Measurements from ENCODE around the gene SMARCD3. TPM values are rescaled to one million over a fixed set of nuclear protein-coding genes. Genes with fewer than 3 reads are reported as not detected.

SMARCD3 gene
- total and polyA plus RNA-seq, 2 of the 13 experiments (the other 11 are each of a cell fraction or from before 2014, with no cell fraction given) = 0.20 to 0.62 TPM

DNA sequence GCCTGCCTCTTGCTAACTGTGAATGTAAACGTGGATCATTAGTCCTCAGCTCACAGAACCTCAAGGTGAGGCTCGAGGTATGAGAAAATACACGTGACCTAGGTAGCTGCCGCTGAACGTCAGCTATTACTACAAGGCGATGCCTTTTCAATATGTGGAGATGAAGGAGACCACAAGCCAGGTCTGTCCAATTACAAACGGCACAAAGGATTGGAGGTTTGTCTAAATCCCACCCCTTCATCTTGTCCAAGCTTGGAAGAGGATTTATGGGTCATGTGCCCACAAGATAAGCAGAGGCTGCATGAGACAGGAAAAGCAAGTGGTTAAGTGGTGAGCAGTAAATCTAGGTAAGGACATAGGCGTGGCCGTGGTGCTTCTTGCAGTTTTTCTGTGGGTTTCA lies 41.6 kb downstream of the SMARCD3 start:
- FAIRE-seq = no peak

More for the DNA sequence above, 41.6 kb downstream of the SMARCD3 start:
- 13% methylated on average over 9 of the region's 9 CpGs for WGBS (ENCODE audit: low lambda C conversion rate)
- intact Hi-C loops (cut with micrococcal nuclease; ENCODE audit: unreplicated experiment) = no loop called here
- Histone ChIP-seq H3K4me2 (ENCODE audit: low read depth, low read length) (no peak overlapping the region), H4K20me1 (ENCODE audit: insufficient read depth, low read length) (0 out of 2 replicates have a peak, but pooled peaks cover 3% of the 10 kb centered on the region), H3K79me2 (ENCODE audit: insufficient read depth, low read length) (no peaks in the 10 kb centered on the region), H2AFZ (ENCODE audit: low read length) (no peak overlapping the region), H3K27me3 (ENCODE audit: control insufficient read depth in 1 of 2, insufficient read depth in 2 of 2, low read length in 2 of 2) (peaks cover 4 to 62% of the 10 kb centered on the region in 2 experiments), H3K4me3 (replicated peaks in 1 of 3; ENCODE audit: insufficient read depth in 1 of 3, low read depth in 2 of 3, low read length in 3 of 3) (no peak overlapping the region), H3K9ac (ENCODE audit: insufficient read depth, low read depth, low read length) (no peak overlapping the region), H3K4me1 (ENCODE audit: insufficient read depth, low read length) (no peaks in the 10 kb centered on the region), H3K36me3 (replicated peaks in 1 of 2; ENCODE audit: control insufficient read depth in 1 of 2, insufficient read depth in 2 of 2, low read length in 2 of 2) (no peaks in the 10 kb centered on the region), H3K9me3 (ENCODE audit: low read length) (no peaks in the 10 kb centered on the region), H3K27ac (ENCODE audit: extremely low read length, insufficient read depth, low read length) (no peak overlapping the region)
- no peak for TF ChIP-seq ZNF235 (CRISPR knock-in tag; IDR thresholded peaks at IDR 0.05; ENCODE audit: borderline replicate concordance)
- no peak for TF ChIP-seq ISX (CRISPR knock-in tag; conservative IDR thresholded peaks at IDR 0.05)
- no peak for TF ChIP-seq YEATS2 (CRISPR knock-in tag; IDR thresholded peaks at IDR 0.05; ENCODE audit: borderline replicate concordance)
- no peak for TF ChIP-seq HDAC2 (CRISPR knock-in tag; IDR thresholded peaks at IDR 0.05)
- no peak for TF ChIP-seq CCDC6 (CRISPR knock-in tag; IDR thresholded peaks at IDR 0.05)
- no peak for TF ChIP-seq NCOA5 (CRISPR knock-in tag; IDR thresholded peaks at IDR 0.05)
- TF ChIP-seq, protein P1, sequence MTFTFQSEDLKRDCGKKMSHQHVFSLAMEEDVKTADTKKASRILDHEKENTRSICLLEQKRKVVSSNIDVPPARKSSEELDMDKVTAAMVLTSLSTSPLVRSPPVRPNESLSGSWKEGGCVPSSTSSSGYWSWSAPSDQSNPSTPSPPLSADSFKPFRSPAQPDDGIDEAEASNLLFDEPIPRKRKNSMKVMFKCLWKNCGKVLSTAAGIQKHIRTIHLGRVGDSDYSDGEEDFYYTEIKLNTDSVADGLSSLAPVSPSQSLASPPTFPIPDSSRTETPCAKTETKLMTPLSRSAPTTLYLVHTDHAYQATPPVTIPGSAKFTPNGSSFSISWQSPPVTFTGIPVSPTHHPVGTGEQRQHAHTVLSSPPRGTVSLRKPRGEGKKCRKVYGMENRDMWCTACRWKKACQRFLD (CRISPR knock-in tag; IDR thresholded peaks at IDR 0.05; ENCODE audit: borderline replicate concordance) = no peak
- TF ChIP-seq, protein P2, sequence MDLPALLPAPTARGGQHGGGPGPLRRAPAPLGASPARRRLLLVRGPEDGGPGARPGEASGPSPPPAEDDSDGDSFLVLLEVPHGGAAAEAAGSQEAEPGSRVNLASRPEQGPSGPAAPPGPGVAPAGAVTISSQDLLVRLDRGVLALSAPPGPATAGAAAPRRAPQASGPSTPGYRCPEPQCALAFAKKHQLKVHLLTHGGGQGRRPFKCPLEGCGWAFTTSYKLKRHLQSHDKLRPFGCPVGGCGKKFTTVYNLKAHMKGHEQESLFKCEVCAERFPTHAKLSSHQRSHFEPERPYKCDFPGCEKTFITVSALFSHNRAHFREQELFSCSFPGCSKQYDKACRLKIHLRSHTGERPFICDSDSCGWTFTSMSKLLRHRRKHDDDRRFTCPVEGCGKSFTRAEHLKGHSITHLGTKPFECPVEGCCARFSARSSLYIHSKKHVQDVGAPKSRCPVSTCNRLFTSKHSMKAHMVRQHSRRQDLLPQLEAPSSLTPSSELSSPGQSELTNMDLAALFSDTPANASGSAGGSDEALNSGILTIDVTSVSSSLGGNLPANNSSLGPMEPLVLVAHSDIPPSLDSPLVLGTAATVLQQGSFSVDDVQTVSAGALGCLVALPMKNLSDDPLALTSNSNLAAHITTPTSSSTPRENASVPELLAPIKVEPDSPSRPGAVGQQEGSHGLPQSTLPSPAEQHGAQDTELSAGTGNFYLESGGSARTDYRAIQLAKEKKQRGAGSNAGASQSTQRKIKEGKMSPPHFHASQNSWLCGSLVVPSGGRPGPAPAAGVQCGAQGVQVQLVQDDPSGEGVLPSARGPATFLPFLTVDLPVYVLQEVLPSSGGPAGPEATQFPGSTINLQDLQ (CRISPR knock-in tag; IDR thresholded peaks at IDR 0.05) = no peak
- TF ChIP-seq LCORL (IDR thresholded peaks at IDR 0.05) = no peak
- TF ChIP-seq LCORL (CRISPR knock-in tag; IDR thresholded peaks at IDR 0.05) = no peak
- TF ChIP-seq MIXL1 (CRISPR knock-in tag; IDR thresholded peaks at IDR 0.05) = no peak
- TF ChIP-seq, protein P3, sequence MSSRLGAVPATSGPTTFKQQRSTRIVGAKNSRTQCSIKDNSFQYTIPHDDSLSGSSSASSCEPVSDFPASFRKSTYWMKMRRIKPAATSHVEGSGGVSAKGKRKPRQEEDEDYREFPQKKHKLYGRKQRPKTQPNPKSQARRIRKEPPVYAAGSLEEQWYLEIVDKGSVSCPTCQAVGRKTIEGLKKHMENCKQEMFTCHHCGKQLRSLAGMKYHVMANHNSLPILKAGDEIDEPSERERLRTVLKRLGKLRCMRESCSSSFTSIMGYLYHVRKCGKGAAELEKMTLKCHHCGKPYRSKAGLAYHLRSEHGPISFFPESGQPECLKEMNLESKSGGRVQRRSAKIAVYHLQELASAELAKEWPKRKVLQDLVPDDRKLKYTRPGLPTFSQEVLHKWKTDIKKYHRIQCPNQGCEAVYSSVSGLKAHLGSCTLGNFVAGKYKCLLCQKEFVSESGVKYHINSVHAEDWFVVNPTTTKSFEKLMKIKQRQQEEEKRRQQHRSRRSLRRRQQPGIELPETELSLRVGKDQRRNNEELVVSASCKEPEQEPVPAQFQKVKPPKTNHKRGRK (CRISPR knock-in tag; IDR thresholded peaks at IDR 0.05) = no peak
- TF ChIP-seq, protein P4, sequence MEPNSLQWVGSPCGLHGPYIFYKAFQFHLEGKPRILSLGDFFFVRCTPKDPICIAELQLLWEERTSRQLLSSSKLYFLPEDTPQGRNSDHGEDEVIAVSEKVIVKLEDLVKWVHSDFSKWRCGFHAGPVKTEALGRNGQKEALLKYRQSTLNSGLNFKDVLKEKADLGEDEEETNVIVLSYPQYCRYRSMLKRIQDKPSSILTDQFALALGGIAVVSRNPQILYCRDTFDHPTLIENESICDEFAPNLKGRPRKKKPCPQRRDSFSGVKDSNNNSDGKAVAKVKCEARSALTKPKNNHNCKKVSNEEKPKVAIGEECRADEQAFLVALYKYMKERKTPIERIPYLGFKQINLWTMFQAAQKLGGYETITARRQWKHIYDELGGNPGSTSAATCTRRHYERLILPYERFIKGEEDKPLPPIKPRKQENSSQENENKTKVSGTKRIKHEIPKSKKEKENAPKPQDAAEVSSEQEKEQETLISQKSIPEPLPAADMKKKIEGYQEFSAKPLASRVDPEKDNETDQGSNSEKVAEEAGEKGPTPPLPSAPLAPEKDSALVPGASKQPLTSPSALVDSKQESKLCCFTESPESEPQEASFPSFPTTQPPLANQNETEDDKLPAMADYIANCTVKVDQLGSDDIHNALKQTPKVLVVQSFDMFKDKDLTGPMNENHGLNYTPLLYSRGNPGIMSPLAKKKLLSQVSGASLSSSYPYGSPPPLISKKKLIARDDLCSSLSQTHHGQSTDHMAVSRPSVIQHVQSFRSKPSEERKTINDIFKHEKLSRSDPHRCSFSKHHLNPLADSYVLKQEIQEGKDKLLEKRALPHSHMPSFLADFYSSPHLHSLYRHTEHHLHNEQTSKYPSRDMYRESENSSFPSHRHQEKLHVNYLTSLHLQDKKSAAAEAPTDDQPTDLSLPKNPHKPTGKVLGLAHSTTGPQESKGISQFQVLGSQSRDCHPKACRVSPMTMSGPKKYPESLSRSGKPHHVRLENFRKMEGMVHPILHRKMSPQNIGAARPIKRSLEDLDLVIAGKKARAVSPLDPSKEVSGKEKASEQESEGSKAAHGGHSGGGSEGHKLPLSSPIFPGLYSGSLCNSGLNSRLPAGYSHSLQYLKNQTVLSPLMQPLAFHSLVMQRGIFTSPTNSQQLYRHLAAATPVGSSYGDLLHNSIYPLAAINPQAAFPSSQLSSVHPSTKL (CRISPR knock-in tag; IDR thresholded peaks at IDR 0.05) = no peak
- no peak for TF ChIP-seq SPEN (CRISPR knock-in tag; IDR thresholded peaks at IDR 0.05; ENCODE audit: low read depth)
- TF ChIP-seq, protein P5, sequence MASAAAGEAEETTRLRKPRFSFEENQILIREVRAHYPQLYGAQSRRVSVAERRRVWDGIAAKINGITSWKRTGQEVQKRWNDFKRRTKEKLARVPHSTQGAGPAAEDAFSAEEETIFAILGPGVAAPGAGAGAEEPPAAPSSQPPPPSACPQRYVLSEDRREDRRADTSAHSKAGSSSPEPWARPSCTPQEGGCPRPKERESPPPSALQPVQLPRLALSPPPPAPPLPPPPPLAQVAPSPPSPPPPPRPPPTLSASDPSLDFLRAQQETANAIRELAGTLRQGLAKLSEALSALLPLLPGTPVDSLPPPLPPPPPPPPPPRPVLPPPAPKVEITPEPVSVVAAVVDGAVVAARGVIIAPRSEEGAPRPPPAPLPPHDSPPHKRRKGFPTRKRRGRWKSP (CRISPR knock-in tag; IDR thresholded peaks at IDR 0.05) = no peak
- BruUV-seq (replicated peaks) = no TSS peak
- DNase-seq (ENCODE audit: low spot score) (no peak), ATAC-seq (no peak)
- in situ Hi-C loops (cut with HindIII; ENCODE audit: extremely low pct_ligation_motif_present, low pct_unique_long_range_greater_than_20kb) = no loop called here
- ChIA-PET POLR2A (interaction anchor here (0.7 kb wide), 1 partner anchor 13 kb away, joined by 3 read pairs; no protein-coding TSS in a partner anchor), CTCF (ENCODE audit: low intra/inter-chr PET ratio, low total read pairs) (no interaction called here)

All from HepG2 (cell line).